ENCODE results near the gene METTL6. TPM values are rescaled to one million over a fixed set of nuclear protein-coding genes. Genes with fewer than 3 reads are reported as not detected.

Gene METTL6
- total and polyA plus RNA-seq, 10 of the 15 experiments (the other 5 are each of a cell fraction or from before 2014, with no cell fraction given) = 13.8 to 29.6 (median 20.8) TPM

DNA sequence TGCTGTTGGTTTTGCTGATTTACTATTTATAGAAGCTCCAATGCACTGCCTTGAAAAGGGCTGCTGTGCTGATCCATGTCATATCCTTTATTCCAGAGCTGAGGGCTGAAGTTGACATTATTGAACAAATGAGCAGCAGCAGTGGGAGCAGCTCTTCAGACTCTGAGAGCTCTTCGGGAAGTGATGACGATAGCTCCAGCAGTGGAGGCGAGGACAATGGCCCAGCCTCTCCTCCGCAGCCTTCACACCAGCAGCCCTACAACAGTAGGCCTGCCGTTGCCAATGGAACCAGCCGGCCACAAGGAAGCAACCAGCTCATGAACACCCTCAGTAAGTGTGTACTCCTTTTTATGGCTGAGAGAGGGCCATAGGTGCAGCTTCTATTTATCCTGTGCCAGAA lies 8.9 kb upstream of the METTL6 start:
- TF ChIP-seq ZSCAN29 (IDR thresholded peaks at IDR 0.05) (no peak), YY1 (IDR thresholded peaks at IDR 0.05; ENCODE audit: low read depth, low read length) (no peak), STAT1 (conservative IDR thresholded peaks at IDR 0.05) (no peak), SMC3 (IDR thresholded peaks at IDR 0.05; ENCODE audit: borderline replicate concordance, low read length) (no peak)
- no peak for ATAC-seq
- BruUV-seq (replicated peaks) = no TSS peak
- H3K4me2 ChIP-seq (ENCODE audit: control insufficient read depth, insufficient read depth) = no peak overlapping the region
- intact Hi-C loops (cut with micrococcal nuclease; ENCODE audit: unreplicated experiment) = no loop called here
- FAIRE-seq = no peak
- no peaks in the 10 kb centered on the region; the same call in 1 of the 2 replicates for H4K20me1 ChIP-seq (ENCODE audit: control insufficient read depth, insufficient read depth)
- no peaks in the 10 kb centered on the region for H3K9me3 ChIP-seq (replicated peaks; ENCODE audit: control insufficient read depth, insufficient read depth, low read length)
- ChIA-PET RAD21 (ENCODE audit: unreplicated experiment) (interaction anchor here (1.1 to 1.6 kb wide), 2 partner anchors 31 to 120 kb away, joined by 3 to 4 read pairs; no protein-coding TSS in a partner anchor), SMC1A (ENCODE audit: uncharacterized antibody, unreplicated experiment) (interaction anchor here (0.8 to 3.2 kb wide), 4 partner anchors 11 to 122 kb away, joined by 3 to 12 read pairs (median 4); no protein-coding TSS in a partner anchor), POLR2A (no interaction called here), CTCF (interaction anchor here (2.8 kb wide), 1 partner anchor 31 kb away, joined by 9 read pairs; no protein-coding TSS in a partner anchor)
- no peaks in the 10 kb centered on the region; the same call in none of the 2 replicates for H3K79me2 ChIP-seq (ENCODE audit: control insufficient read depth, insufficient read depth, low read length)
- no peak overlapping the region for H3K27ac ChIP-seq (ENCODE audit: control insufficient read depth, insufficient read depth)
- no peaks in the 10 kb centered on the region for H3K4me1 ChIP-seq (ENCODE audit: control insufficient read depth, insufficient read depth, low read length)
- DNase-seq (ENCODE audit: low read depth, low spot score) = no peak
- in situ Hi-C loops (cut with MboI) = no loop called here
- WGBS (ENCODE audit: insufficient coverage, insufficient replicate concordance, low lambda C conversion rate, missing lambda C conversion rate) = 96% methylated on average over 6 of the region's 6 CpGs
- H3K27me3 ChIP-seq (replicated peaks in 1 of 2; ENCODE audit: control insufficient read depth in 2 of 2, insufficient read depth in 2 of 2, low read length in 1 of 2) = no peaks in the 10 kb centered on the region
- no peak overlapping the region for H2AFZ ChIP-seq (ENCODE audit: control insufficient read depth, low read depth, low read length)
- H3K9ac ChIP-seq (ENCODE audit: control insufficient read depth, insufficient read depth, low read length) = no peak overlapping the region
- no peak overlapping the region for H3K4me3 ChIP-seq
- H3K36me3 ChIP-seq (ENCODE audit: control insufficient read depth in 2 of 2, insufficient read depth in 2 of 2, low read length in 1 of 2) = peaks cover 13 to 54% of the 10 kb centered on the region in 2 experiments

DNA sequence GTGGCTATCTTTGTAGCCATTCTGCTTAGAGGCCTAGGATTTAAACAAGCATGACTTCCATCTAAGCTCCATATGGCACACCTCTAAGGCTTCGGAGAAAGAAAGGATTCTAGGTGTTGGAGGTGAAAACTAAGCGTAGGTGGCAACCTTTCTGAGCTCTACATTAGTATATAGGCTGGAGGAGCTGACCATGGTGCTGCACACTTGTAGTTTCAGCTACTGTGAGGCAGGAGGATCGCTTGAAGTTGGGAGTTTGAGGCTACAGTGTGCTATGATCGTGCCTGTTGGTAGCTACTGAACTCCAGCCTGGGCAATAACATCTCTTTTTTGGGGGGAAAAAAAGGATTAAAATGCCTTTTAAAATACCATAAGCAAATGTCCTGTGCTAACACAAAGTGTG lies 7.4 kb upstream of the METTL6 start:
- DNase-seq (ENCODE audit: low read depth, low spot score) = no peak
- no peak for FAIRE-seq
- Histone ChIP-seq H3K4me2 (ENCODE audit: control insufficient read depth, insufficient read depth) (no peak overlapping the region), H3K79me2 (ENCODE audit: control insufficient read depth, insufficient read depth, low read length) (peaks cover 5% of the 10 kb centered on the region), H2AFZ (ENCODE audit: control insufficient read depth, low read depth, low read length) (no peak overlapping the region), H3K27ac (ENCODE audit: control insufficient read depth, insufficient read depth) (no peak overlapping the region), H3K27me3 (replicated peaks in 1 of 2; ENCODE audit: control insufficient read depth in 2 of 2, insufficient read depth in 2 of 2, low read length in 1 of 2) (no peaks in the 10 kb centered on the region), H3K4me1 (ENCODE audit: control insufficient read depth, insufficient read depth, low read length) (no peaks in the 10 kb centered on the region), H4K20me1 (ENCODE audit: control insufficient read depth, insufficient read depth) (no peaks in the 10 kb centered on the region; the same call in 1 of the 2 replicates), H3K36me3 (ENCODE audit: control insufficient read depth in 2 of 2, insufficient read depth in 2 of 2, low read length in 1 of 2) (peaks cover 6 to 41% of the 10 kb centered on the region in 2 experiments), H3K9me3 (replicated peaks; ENCODE audit: control insufficient read depth, insufficient read depth, low read length) (no peaks in the 10 kb centered on the region), H3K4me3 (no peak overlapping the region), H3K9ac (ENCODE audit: control insufficient read depth, insufficient read depth, low read length) (no peak overlapping the region)
- ATAC-seq = peak; percentile 18; the same call in 1 of the 3 replicates
- SMC1A ChIA-PET (ENCODE audit: uncharacterized antibody, unreplicated experiment) = interaction anchor here (0.8 to 3.2 kb wide), 4 partner anchors 9 to 17 kb away, joined by 3 to 12 read pairs (median 4); no protein-coding TSS in a partner anchor
- in situ Hi-C loops (cut with MboI) (no loop called here), intact Hi-C loops (cut with micrococcal nuclease; ENCODE audit: unreplicated experiment) (no loop called here)
- RAD21 ChIA-PET (ENCODE audit: unreplicated experiment) = interaction anchor here (1.3 to 1.6 kb wide), 2 partner anchors 32 to 122 kb away, joined by 3 to 4 read pairs; no protein-coding TSS in a partner anchor
- 84% methylated on average over 4 of the region's 4 CpGs for WGBS (ENCODE audit: insufficient coverage, insufficient replicate concordance, low lambda C conversion rate, missing lambda C conversion rate)
- TF ChIP-seq, protein P1, sequence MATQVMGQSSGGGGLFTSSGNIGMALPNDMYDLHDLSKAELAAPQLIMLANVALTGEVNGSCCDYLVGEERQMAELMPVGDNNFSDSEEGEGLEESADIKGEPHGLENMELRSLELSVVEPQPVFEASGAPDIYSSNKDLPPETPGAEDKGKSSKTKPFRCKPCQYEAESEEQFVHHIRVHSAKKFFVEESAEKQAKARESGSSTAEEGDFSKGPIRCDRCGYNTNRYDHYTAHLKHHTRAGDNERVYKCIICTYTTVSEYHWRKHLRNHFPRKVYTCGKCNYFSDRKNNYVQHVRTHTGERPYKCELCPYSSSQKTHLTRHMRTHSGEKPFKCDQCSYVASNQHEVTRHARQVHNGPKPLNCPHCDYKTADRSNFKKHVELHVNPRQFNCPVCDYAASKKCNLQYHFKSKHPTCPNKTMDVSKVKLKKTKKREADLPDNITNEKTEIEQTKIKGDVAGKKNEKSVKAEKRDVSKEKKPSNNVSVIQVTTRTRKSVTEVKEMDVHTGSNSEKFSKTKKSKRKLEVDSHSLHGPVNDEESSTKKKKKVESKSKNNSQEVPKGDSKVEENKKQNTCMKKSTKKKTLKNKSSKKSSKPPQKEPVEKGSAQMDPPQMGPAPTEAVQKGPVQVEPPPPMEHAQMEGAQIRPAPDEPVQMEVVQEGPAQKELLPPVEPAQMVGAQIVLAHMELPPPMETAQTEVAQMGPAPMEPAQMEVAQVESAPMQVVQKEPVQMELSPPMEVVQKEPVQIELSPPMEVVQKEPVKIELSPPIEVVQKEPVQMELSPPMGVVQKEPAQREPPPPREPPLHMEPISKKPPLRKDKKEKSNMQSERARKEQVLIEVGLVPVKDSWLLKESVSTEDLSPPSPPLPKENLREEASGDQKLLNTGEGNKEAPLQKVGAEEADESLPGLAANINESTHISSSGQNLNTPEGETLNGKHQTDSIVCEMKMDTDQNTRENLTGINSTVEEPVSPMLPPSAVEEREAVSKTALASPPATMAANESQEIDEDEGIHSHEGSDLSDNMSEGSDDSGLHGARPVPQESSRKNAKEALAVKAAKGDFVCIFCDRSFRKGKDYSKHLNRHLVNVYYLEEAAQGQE (IDR thresholded peaks at IDR 0.05; ENCODE audit: low read depth, low read length) = peak; percentile 82
- TF ChIP-seq RFX5 (IDR thresholded peaks at IDR 0.05; ENCODE audit: low read depth, low read length) = no peak
- no TSS peak for BruUV-seq (replicated peaks)
- POLR2A ChIA-PET = interaction anchor here (1.0 to 1.5 kb wide), 2 partner anchors 8 to 14 kb away, joined by 3 read pairs; no protein-coding TSS in a partner anchor
- CTCF ChIA-PET = interaction anchor here (1.1 to 2.8 kb wide), 5 partner anchors 29 to 92 kb away, joined by 3 to 9 read pairs (median 5); no protein-coding TSS in a partner anchor
